WTC11 (cell line): ENCODE results near the gene NKX2-3. TPM values are rescaled to one million over a fixed set of nuclear protein-coding genes. Genes with fewer than 3 reads are reported as not detected.

Experiments
- ATAC-seq: fragments of 200-7000 bp; cut with Tn5 transposase; 2 replicates; pipeline ENCODE4 v1.10.0; 2021; ENCODE audit warnings: mild to moderate bottlenecking, moderate library complexity
- CTCF ChIA-PET: fragments of 300-600 bp; sonication (Branson Sonifier 250); formaldehyde crosslinking; loops from one replicate; lab custom pipeline; 2021; ENCODE audit warnings: antibody characterized with exemption; lab: Charles Lee
- POLR2A ChIA-PET: fragments of 350-600 bp; sonication (Branson Sonifier 250); formaldehyde crosslinking; loops from one replicate; lab custom pipeline; 2021; ENCODE audit warnings: antibody characterized with exemption; lab: Charles Lee
- DNase-seq: peaks from one replicate; pipeline ENCODE4 v3.0.0; 2021; ENCODE audit warnings: low spot score
- H3K27ac Mint-ChIP-seq: 2 replicates; pipeline ENCODE4 v1.8.0; 2021; ENCODE audit warnings: mixed read lengths
- H3K27me3 Mint-ChIP-seq: 2 replicates; pipeline ENCODE4 v1.8.0; 2021; ENCODE audit warnings: low read depth, mild to moderate bottlenecking, moderate library complexity, mixed read lengths
- H3K36me3 Mint-ChIP-seq: 2 replicates; pipeline ENCODE4 v1.8.0; 2021; ENCODE audit warnings: mixed read lengths
- H3K4me1 Mint-ChIP-seq: 2 replicates; pipeline ENCODE4 v1.8.0; 2022; ENCODE audit warnings: mixed read lengths
- H3K4me3 Mint-ChIP-seq: 2 replicates; pipeline ENCODE4 v1.8.0; 2021; ENCODE audit warnings: mild to moderate bottlenecking, moderate library complexity, mixed read lengths
- H3K9me3 Mint-ChIP-seq: 2 replicates; pipeline ENCODE4 v1.8.0; 2021; ENCODE audit warnings: mixed read lengths
- CREB1 ChIP-seq: sonication (generic); formaldehyde crosslinking; IDR thresholded peaks from 2 replicates; pipeline ENCODE4 v1.8.0; 2023; ENCODE audit warnings: mild to moderate bottlenecking, missing genetic modification reagents
- ESRRA ChIP-seq: sonication (generic); formaldehyde crosslinking; IDR thresholded peaks from 2 replicates; pipeline ENCODE4 v1.8.1; 2022; ENCODE audit warnings: mild to moderate bottlenecking, missing genetic modification reagents, borderline replicate concordance
- GABPB1 ChIP-seq: sonication (generic); formaldehyde crosslinking; IDR thresholded peaks from 2 replicates; pipeline ENCODE4 v1.8.1; 2023; ENCODE audit warnings: mild to moderate bottlenecking, missing genetic modification reagents
- NFATC4 ChIP-seq: fragments of 250-450 bp; sonication (Bioruptor Pico); IDR thresholded peaks from 2 replicates; pipeline ENCODE4 v1.9.0; 2021; ENCODE audit warnings: mild to moderate bottlenecking
- PRRX2 ChIP-seq: fragments of 250-450 bp; sonication (Bioruptor Pico); IDR thresholded peaks from 2 replicates; pipeline ENCODE4 v1.8.0; 2021; ENCODE audit warnings: mild to moderate bottlenecking
- SMAD3 ChIP-seq: sonication (generic); formaldehyde crosslinking; IDR thresholded peaks from 2 replicates; pipeline ENCODE4 v1.8.0; 2022; ENCODE audit warnings: missing genetic modification reagents, mild to moderate bottlenecking, borderline replicate concordance
- TEAD1 ChIP-seq: sonication (generic); formaldehyde crosslinking; IDR thresholded peaks from 2 replicates; pipeline ENCODE4 v1.8.0; 2022; ENCODE audit warnings: mild to moderate bottlenecking, missing genetic modification reagents
- TEAD4 ChIP-seq: sonication (generic); formaldehyde crosslinking; IDR thresholded peaks from 2 replicates; pipeline ENCODE4 v1.8.0; 2022; ENCODE audit warnings: mild to moderate bottlenecking, missing genetic modification reagents
- ZNF219 ChIP-seq: sonication (generic); formaldehyde crosslinking; IDR thresholded peaks from 2 replicates; pipeline ENCODE4 v1.8.0; 2023; ENCODE audit warnings: missing genetic modification reagents, mild to moderate bottlenecking, borderline replicate concordance
- ZNF232 ChIP-seq: sonication (generic); formaldehyde crosslinking; IDR thresholded peaks from 2 replicates; pipeline ENCODE4 v1.8.0; 2022; ENCODE audit warnings: mild to moderate bottlenecking, missing genetic modification reagents
- ZNF423 ChIP-seq: fragments of 250-450 bp; sonication (Bioruptor Pico); IDR thresholded peaks from 2 replicates; pipeline ENCODE4 v2.1.2; 2022; ENCODE audit warnings: mild to moderate bottlenecking, moderate library complexity
- total RNA-seq: library from RNA; stranded (reverse); gene quantifications from 3 replicates; pipeline ENCODE4 v1.2.3, GENCODE V29; 2021
- TF ChIP-seq, protein P1 (sequence below): sonication (generic); formaldehyde crosslinking; IDR thresholded peaks from 2 replicates; pipeline ENCODE4 v1.8.0; 2022; ENCODE audit warnings: mild to moderate bottlenecking, missing genetic modification reagents
- TF ChIP-seq, protein P2 (sequence below): fragments of 250-450 bp; sonication (Bioruptor Pico); IDR thresholded peaks from 2 replicates; pipeline ENCODE4 v1.9.0; 2021; ENCODE audit warnings: mild to moderate bottlenecking
- TF ChIP-seq, protein P3 (sequence below): fragments of 250-450 bp; sonication (Bioruptor Pico); IDR thresholded peaks from 2 replicates; pipeline ENCODE4 v2.1.2; 2022; ENCODE audit warnings: mild to moderate bottlenecking, moderate library complexity
- TF ChIP-seq, protein P4 (sequence below): sonication (generic); formaldehyde crosslinking; IDR thresholded peaks from 2 replicates; pipeline ENCODE4 v1.8.1; 2023; ENCODE audit warnings: mild to moderate bottlenecking, moderate library complexity, missing genetic modification reagents
- TF ChIP-seq, protein P5 (sequence below): sonication (generic); formaldehyde crosslinking; IDR thresholded peaks from 2 replicates; pipeline ENCODE4 v1.8.0; 2023; ENCODE audit warnings: mild to moderate bottlenecking, missing genetic modification reagents
- TF ChIP-seq, protein P6 (sequence below): sonication (generic); formaldehyde crosslinking; IDR thresholded peaks from 2 replicates; pipeline ENCODE4 v1.8.1; 2022; ENCODE audit warnings: mild to moderate bottlenecking, missing genetic modification reagents, moderate library complexity, borderline replicate concordance
- TF ChIP-seq, protein P7 (sequence below): sonication (generic); formaldehyde crosslinking; IDR thresholded peaks from 2 replicates; pipeline ENCODE4 v1.8.0; 2022; ENCODE audit warnings: mild to moderate bottlenecking, missing genetic modification reagents

The NKX2-3 gene
- total RNA-seq, 1 experiment from 2014 or later, result not detected

DNA sequence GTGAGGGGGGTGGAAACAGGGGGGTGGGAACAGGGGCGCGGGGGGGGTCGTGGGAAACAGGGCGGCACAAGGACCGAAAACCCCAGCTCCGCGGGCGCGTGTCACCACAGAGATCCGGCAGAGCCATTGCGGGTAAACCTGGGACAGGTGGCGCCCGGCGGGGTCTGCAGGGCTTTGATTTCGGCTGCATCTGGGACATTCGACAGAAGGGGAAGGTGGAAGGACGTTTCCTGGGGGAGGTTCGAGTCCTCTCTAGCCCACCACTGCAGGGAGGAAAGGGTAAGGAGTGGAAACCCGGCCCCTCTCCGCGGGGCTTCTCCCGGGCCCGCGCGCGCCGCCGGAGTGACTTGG lies 7.5 kb downstream of the NKX2-3 start:
- Mint-ChIP-seq H3K4me3 (peak overlapping the region; percentile 60), H3K36me3 (no peaks in the 10 kb centered on the region), H3K9me3 (no peaks in the 10 kb centered on the region), H3K27me3 (peaks cover 100% of the 10 kb centered on the region), H3K4me1 (peaks cover 39% of the 10 kb centered on the region), H3K27ac (no peak overlapping the region)
- DNase-seq (no peak), ATAC-seq (no peak)
- ChIA-PET POLR2A (no interaction called here), CTCF (interaction anchor here (1.6 to 1.8 kb wide), 3 partner anchors 55 to 104 kb away, joined by 4 to 5 read pairs (median 5); no protein-coding TSS in a partner anchor)
- TF ChIP-seq ZNF219 (CRISPR knock-in tag), result no peak

DNA sequence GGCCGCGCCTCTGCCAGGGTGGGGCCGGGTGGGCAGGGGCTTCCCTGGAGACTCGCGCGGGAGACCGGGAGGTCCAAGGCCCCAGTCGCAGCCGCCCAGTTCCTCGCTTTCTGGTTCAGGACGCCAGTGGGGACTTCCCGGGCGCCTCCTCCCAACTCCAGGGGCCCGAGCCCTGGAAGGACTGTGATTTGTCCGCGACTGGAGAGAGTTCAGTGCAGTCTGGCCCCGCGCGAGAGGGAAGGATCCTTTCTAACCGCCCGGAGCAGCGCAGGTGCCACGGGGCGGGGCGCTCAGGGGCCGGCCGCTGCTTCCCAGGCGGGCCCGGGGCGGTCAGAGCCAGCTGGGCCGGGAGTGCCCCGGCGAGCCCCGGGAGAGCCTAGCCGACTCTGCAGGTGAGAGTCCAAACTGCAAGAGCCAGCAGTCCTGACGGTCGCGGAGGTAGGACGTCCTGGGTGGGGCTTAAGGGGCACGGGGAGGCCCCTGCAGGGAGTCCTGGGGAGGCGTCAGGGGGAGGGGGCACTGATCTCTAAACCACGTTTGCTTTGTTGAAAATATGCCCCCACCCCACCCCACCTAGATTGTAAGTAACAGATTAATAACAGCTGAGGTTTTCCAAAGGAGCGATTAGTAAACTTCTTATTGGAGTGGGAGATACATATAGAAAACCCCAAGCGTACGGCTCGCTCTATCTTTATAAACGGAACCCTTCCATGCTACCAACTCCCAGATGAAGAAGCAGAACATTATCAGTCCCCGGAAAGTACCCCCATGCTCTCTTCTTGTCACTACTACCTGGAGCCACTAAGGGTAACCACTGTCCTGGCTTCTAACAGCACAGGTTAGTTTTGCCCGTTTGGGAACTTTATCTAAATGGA lies 8.2 kb downstream of the NKX2-3 start:
- Mint-ChIP-seq H3K9me3 (no peaks in the 10 kb centered on the region), H3K36me3 (no peaks in the 10 kb centered on the region), H3K4me1 (peaks cover 37% of the 10 kb centered on the region), H3K27me3 (peaks cover 100% of the 10 kb centered on the region), H3K4me3 (peak overlapping the region; percentile 60), H3K27ac (no peak overlapping the region)
- ChIA-PET POLR2A (interaction anchor here (0.6 kb wide), 1 partner anchor 114 kb away, joined by 3 read pairs; no protein-coding TSS in a partner anchor), CTCF (interaction anchor here (0.7 to 1.6 kb wide), 3 partner anchors 20 to 105 kb away, joined by 3 to 5 read pairs (median 4); no protein-coding TSS in a partner anchor)
- TF ChIP-seq ESRRA, result no peak
- peak; percentile 56; the same call in 1 of the 2 replicates for TF ChIP-seq ZNF423 (CRISPR knock-in tag)
- no peak for TF ChIP-seq GABPB1 (CRISPR knock-in tag)
- TF ChIP-seq TEAD1, result no peak
- TF ChIP-seq, protein P1, sequence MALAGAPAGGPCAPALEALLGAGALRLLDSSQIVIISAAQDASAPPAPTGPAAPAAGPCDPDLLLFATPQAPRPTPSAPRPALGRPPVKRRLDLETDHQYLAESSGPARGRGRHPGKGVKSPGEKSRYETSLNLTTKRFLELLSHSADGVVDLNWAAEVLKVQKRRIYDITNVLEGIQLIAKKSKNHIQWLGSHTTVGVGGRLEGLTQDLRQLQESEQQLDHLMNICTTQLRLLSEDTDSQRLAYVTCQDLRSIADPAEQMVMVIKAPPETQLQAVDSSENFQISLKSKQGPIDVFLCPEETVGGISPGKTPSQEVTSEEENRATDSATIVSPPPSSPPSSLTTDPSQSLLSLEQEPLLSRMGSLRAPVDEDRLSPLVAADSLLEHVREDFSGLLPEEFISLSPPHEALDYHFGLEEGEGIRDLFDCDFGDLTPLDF, result no peak
- TF ChIP-seq, protein P2, sequence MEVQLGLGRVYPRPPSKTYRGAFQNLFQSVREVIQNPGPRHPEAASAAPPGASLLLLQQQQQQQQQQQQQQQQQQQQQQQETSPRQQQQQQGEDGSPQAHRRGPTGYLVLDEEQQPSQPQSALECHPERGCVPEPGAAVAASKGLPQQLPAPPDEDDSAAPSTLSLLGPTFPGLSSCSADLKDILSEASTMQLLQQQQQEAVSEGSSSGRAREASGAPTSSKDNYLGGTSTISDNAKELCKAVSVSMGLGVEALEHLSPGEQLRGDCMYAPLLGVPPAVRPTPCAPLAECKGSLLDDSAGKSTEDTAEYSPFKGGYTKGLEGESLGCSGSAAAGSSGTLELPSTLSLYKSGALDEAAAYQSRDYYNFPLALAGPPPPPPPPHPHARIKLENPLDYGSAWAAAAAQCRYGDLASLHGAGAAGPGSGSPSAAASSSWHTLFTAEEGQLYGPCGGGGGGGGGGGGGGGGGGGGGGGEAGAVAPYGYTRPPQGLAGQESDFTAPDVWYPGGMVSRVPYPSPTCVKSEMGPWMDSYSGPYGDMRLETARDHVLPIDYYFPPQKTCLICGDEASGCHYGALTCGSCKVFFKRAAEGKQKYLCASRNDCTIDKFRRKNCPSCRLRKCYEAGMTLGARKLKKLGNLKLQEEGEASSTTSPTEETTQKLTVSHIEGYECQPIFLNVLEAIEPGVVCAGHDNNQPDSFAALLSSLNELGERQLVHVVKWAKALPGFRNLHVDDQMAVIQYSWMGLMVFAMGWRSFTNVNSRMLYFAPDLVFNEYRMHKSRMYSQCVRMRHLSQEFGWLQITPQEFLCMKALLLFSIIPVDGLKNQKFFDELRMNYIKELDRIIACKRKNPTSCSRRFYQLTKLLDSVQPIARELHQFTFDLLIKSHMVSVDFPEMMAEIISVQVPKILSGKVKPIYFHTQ, result no peak
- TF ChIP-seq, protein P3, sequence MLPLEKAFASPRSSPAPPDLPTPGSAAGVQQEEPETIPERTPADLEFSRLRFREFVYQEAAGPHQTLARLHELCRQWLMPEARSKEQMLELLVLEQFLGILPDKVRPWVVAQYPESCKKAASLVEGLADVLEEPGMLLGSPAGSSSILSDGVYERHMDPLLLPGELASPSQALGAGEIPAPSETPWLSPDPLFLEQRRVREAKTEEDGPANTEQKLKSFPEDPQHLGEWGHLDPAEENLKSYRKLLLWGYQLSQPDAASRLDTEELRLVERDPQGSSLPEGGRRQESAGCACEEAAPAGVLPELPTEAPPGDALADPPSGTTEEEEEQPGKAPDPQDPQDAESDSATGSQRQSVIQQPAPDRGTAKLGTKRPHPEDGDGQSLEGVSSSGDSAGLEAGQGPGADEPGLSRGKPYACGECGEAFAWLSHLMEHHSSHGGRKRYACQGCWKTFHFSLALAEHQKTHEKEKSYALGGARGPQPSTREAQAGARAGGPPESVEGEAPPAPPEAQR, result no peak
- TF ChIP-seq, protein P4, sequence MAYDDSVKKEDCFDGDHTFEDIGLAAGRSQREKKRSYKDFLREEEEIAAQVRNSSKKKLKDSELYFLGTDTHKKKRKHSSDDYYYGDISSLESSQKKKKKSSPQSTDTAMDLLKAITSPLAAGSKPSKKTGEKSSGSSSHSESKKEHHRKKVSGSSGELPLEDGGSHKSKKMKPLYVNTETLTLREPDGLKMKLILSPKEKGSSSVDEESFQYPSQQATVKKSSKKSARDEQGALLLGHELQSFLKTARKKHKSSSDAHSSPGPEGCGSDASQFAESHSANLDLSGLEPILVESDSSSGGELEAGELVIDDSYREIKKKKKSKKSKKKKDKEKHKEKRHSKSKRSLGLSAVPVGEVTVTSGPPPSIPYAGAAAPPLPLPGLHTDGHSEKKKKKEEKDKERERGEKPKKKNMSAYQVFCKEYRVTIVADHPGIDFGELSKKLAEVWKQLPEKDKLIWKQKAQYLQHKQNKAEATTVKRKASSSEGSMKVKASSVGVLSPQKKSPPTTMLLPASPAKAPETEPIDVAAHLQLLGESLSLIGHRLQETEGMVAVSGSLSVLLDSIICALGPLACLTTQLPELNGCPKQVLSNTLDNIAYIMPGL, result no peak
- ATAC-seq (peak; percentile 36), DNase-seq (peak; percentile 61)

DNA sequence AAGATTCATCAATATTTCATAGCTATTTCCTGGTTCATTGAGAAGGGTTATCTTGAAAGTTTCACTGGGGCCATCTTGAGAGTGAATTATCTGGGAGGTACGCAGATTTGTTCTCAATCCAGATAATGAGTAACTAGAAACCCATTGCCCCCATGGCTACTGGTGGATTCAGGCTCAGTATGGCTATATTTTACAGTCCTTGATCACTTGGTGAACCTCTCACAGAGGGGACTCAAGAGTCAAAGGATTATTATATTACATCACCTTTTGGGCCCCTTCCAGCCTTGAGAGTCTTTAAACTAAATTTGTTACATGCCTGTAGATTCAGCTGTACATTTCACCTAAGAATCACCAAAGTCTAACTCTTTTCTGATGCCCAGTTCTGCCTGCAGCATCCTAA lies 11.6 kb downstream of the NKX2-3 start:
- peaks cover 98% of the 10 kb centered on the region for H3K27me3 Mint-ChIP-seq
- H3K9me3 Mint-ChIP-seq, result no peaks in the 10 kb centered on the region
- TF ChIP-seq PRRX2 (CRISPR knock-in tag) (no peak), CREB1 (no peak), TEAD4 (CRISPR knock-in tag) (no peak), NFATC4 (CRISPR knock-in tag) (no peak), SMAD3 (CRISPR knock-in tag) (no peak), ZNF423 (CRISPR knock-in tag) (no peak), ZNF232 (CRISPR knock-in tag) (no peak)
- TF ChIP-seq, protein P5, sequence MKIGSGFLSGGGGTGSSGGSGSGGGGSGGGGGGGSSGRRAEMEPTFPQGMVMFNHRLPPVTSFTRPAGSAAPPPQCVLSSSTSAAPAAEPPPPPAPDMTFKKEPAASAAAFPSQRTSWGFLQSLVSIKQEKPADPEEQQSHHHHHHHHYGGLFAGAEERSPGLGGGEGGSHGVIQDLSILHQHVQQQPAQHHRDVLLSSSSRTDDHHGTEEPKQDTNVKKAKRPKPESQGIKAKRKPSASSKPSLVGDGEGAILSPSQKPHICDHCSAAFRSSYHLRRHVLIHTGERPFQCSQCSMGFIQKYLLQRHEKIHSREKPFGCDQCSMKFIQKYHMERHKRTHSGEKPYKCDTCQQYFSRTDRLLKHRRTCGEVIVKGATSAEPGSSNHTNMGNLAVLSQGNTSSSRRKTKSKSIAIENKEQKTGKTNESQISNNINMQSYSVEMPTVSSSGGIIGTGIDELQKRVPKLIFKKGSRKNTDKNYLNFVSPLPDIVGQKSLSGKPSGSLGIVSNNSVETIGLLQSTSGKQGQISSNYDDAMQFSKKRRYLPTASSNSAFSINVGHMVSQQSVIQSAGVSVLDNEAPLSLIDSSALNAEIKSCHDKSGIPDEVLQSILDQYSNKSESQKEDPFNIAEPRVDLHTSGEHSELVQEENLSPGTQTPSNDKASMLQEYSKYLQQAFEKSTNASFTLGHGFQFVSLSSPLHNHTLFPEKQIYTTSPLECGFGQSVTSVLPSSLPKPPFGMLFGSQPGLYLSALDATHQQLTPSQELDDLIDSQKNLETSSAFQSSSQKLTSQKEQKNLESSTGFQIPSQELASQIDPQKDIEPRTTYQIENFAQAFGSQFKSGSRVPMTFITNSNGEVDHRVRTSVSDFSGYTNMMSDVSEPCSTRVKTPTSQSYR (CRISPR knock-in tag), result no peak
- TF ChIP-seq, protein P6, sequence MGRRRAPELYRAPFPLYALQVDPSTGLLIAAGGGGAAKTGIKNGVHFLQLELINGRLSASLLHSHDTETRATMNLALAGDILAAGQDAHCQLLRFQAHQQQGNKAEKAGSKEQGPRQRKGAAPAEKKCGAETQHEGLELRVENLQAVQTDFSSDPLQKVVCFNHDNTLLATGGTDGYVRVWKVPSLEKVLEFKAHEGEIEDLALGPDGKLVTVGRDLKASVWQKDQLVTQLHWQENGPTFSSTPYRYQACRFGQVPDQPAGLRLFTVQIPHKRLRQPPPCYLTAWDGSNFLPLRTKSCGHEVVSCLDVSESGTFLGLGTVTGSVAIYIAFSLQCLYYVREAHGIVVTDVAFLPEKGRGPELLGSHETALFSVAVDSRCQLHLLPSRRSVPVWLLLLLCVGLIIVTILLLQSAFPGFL, result no peak
- TF ChIP-seq, protein P7, sequence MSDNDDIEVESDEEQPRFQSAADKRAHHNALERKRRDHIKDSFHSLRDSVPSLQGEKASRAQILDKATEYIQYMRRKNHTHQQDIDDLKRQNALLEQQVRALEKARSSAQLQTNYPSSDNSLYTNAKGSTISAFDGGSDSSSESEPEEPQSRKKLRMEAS (CRISPR knock-in tag), result no peak
- CTCF ChIA-PET, result interaction anchor here (1.7 kb wide), 1 partner anchor 68 kb away, joined by 4 read pairs; no protein-coding TSS in a partner anchor
- H3K4me1 Mint-ChIP-seq, result peaks cover 13% of the 10 kb centered on the region
- H3K27ac Mint-ChIP-seq, result no peak overlapping the region
- no peak overlapping the region for H3K4me3 Mint-ChIP-seq
- H3K36me3 Mint-ChIP-seq, result no peaks in the 10 kb centered on the region
- DNase-seq (no peak), ATAC-seq (no peak)
- POLR2A ChIA-PET, result no interaction called here
